Activated CD8-positive, alpha-beta memory T cell treated with anti-CD3 and anti-CD28 coated beads for 24 hours (primary cell): ENCODE results near the gene DOP1B.
"Not testable (repeated sequence)": the region's sequence is repeated elsewhere in the genome, so short reads cannot be mapped to it uniquely, and the experiment has no call there.

Source experiments
- DNase-seq: peaks from one replicate; pipeline ENCODE4 v3.0.0-alpha.2; 2020

The DOP1B gene

GRCh38 chr21:36156815-36157670, at the start of gene DOP1B:
DOP1B (plus strand) TSS chr21:36156824; CDS start chr21:36164734, 7,910 bp downstream.
- no peak for DNase-seq

- no peak for DNase-seq
These were observed 46.8 kb upstream of the DOP1B start for GRCh38 chr21:36109868-36110267.

GRCh38 chr21:36111238-36111637, 45.4 kb upstream of the DOP1B start:
- DNase-seq = no peak

- DNase-seq = no peak
These were observed 42.8 kb upstream of the DOP1B start for GRCh38 chr21:36113647-36114428.

- DNase-seq = no peak
These were observed 41.4 kb upstream of the DOP1B start for GRCh38 chr21:36115138-36115730.

- DNase-seq = no peak
These were observed 39.3 kb upstream of the DOP1B start for GRCh38 chr21:36117286-36117741.

- no peak for DNase-seq
These were observed 36.2 kb upstream of the DOP1B start for GRCh38 chr21:36120304-36120888.

- DNase-seq = no peak
These were observed 33.6 kb upstream of the DOP1B start for GRCh38 chr21:36122977-36123376.

GRCh38 chr21:36124395-36124794, 32.2 kb upstream of the DOP1B start:
- peak; percentile 4 for DNase-seq

- DNase-seq = peak; percentile 74
These were observed 31.0 kb upstream of the DOP1B start for GRCh38 chr21:36125512-36126207.

GRCh38 chr21:36126208-36126565, 30.4 kb upstream of the DOP1B start:
- DNase-seq = peak; percentile 28

GRCh38 chr21:36126621-36127110, 30.0 kb upstream of the DOP1B start:
- DNase-seq = peak; percentile 24

- no peak for DNase-seq
These were observed 29.2 kb upstream of the DOP1B start for GRCh38 chr21:36127250-36127904.

GRCh38 chr21:36127977-36128376, 28.6 kb upstream of the DOP1B start:
- no peak for DNase-seq

GRCh38 chr21:36129219-36129618, 27.4 kb upstream of the DOP1B start:
- DNase-seq = no peak

- DNase-seq = not testable (repeated sequence)
These were observed 26.2 kb upstream of the DOP1B start for GRCh38 chr21:36130414-36130762.

GRCh38 chr21:36130839-36131238, 25.8 kb upstream of the DOP1B start:
- DNase-seq = not testable (repeated sequence)

- DNase-seq = no peak
These were observed 23.9 kb upstream of the DOP1B start for GRCh38 chr21:36132696-36133095.

- DNase-seq = peak; percentile 81
These were observed 21.7 kb upstream of the DOP1B start, which contains the start of gene CBR3 for GRCh38 chr21:36134803-36135390. CBR3 (plus strand) TSS chr21:36135079; CDS start chr21:36135193, 114 bp downstream.

- peak; percentile 78 for DNase-seq
These were observed 21.1 kb upstream of the DOP1B start for GRCh38 chr21:36135391-36136102.

GRCh38 chr21:36139791-36140190, 16.8 kb upstream of the DOP1B start:
- not testable (repeated sequence) for DNase-seq
